GM06990 (cell line): ENCODE results near the gene ATP6V0D1.

Experiments
- DNase-seq: peaks from one replicate; pipeline ENCODE4 v3.0.0-alpha.2; 2011; ENCODE audit not compliant: insufficient read length; ENCODE audit errors: extremely low read depth
- H3K27me3 ChIP-seq: replicated peaks from 2 replicates; pipeline ENCODE4 v1.6.0; 2011; ENCODE audit warnings: low read length; ENCODE audit not compliant: control insufficient read depth, insufficient read depth
- H3K36me3 ChIP-seq: 2 replicates; pipeline ENCODE4 v1.5.1; 2011; ENCODE audit warnings: low read length; ENCODE audit not compliant: control insufficient read depth, insufficient read depth
- H3K4me3 ChIP-seq: replicated peaks from 2 replicates; pipeline ENCODE4 v1.5.1; 2011; ENCODE audit warnings: low read depth, mild to moderate bottlenecking, control low read depth, low read length
- CTCF ChIP-seq: IDR thresholded peaks from 2 replicates; pipeline ENCODE4 v1.5.1; 2011; ENCODE audit warnings: low read length, control low read depth, mild to moderate bottlenecking, inconsistent platforms; ENCODE audit not compliant: insufficient read depth, poor library complexity, severe bottlenecking

Gene ATP6V0D1

DNA sequence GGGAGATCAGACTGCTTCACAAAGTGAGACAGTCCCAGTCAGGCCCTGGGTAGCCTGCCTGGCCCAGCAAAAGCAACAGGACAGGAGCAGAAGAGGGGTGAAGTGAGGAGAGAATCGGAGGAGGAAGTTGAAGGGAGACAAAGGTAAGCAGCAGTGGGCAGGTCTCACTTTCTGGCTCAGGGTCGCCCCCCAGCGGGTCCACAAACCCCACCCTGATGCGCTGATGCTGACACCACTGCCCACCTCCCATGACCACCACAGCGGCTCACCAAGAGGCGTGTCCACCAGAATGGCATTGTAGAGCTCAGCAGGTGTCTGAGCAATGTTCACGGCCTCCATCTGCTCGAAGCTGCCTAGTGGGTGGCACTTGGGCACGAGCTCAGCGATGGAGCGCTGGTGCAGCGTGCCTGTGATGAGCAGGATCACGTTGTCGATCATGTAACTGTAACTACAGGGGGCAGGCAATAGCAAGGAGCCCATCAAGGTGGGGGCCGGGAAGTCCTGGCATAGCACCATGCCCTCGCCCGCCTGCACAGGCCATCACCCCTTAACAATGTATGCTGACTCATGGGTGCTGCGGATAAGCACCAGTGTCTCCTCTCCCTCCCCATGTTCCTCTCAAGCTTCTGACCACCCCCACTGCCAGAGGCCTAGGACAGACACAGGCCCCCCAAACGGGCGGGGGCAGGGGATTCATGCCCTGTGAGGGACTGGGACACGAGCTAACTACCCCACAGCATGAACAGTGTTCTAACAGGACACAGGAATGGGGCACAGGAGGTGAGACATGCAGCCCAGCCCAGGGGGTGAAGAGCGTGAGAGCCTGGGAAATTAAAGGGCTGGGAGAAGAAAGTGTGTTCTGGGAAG lies 36.5 kb downstream of the ATP6V0D1 start:
- H3K4me3 ChIP-seq: no peak overlapping the region
- H3K36me3 ChIP-seq: peaks cover 37% of the 10 kb centered on the region
- no peak for TF ChIP-seq CTCF
- no peak for DNase-seq
- no peaks in the 10 kb centered on the region for H3K27me3 ChIP-seq

DNA sequence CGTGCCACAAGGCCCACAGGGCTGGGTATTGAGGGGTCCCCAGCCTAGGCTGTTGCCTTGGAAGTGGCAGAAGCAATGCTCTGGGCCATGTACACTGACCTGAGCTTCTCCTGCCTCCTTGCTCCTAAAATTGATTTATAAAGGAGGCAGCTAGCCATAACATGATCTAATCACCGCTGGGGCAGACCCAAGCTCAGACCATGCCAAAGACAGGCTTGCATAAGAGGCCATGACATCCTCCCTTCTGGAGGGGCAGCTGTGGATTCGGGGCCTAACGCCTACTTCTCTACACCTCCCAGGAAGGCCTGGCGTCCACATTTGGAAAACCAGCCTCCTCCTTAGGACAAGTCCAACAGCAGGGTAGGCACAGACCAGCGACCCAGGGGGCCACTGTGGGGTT lies 37.7 kb downstream of the ATP6V0D1 start:
- DNase-seq: no peak
- no peaks in the 10 kb centered on the region for H3K27me3 ChIP-seq
- H3K36me3 ChIP-seq: peaks cover 46% of the 10 kb centered on the region
- no peak overlapping the region for H3K4me3 ChIP-seq
- TF ChIP-seq CTCF: no peak

- Histone ChIP-seq H3K27me3 (no peaks in the 10 kb centered on the region), H3K36me3 (peaks cover 47% of the 10 kb centered on the region), H3K4me3 (no peak overlapping the region)
- no peak for DNase-seq
- no peak for TF ChIP-seq CTCF
Observed at GRCh38 chr16:67442581-67443255, 38.2 kb downstream of the ATP6V0D1 start.

GRCh38 chr16:67441907-67442306 lies 39.0 kb downstream of the ATP6V0D1 start:
- DNase-seq: no peak

DNA sequence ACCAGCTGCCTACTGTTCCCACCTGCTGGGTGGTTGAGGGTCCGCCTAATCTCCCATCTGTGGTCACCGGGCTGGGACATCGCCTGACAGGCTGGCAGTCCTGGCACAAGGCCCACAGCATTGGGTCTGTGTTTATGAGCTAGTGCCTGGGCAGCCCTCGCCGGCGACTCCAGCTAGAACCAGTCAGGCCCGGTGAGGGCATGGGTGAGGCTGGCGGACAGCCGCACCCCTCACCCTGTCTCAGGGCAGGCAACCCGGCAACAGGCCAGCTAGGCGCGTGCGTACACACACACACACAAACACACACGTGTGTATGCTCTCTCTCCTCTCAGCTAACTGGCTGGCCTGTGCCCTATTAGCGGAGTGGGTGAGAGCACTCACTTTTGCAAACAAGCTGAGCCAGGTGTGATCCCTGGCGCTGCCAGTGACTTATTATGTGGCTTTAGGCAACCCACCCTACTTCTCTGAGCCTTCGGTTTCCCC lies 39.6 kb downstream of the ATP6V0D1 start:
- no peak for DNase-seq
- H3K36me3 ChIP-seq: peaks cover 45% of the 10 kb centered on the region
- no peak overlapping the region for H3K4me3 ChIP-seq
- H3K27me3 ChIP-seq: no peaks in the 10 kb centered on the region
- no peak for TF ChIP-seq CTCF

More at GRCh38 chr16:67441907-67442306, 39.0 kb downstream of the ATP6V0D1 start:
- H3K27me3 ChIP-seq: no peaks in the 10 kb centered on the region
- H3K4me3 ChIP-seq: no peak overlapping the region
- H3K36me3 ChIP-seq: peaks cover 45% of the 10 kb centered on the region
- no peak for TF ChIP-seq CTCF
